GM15510 (cell line): ENCODE results near the gene PIK3IP1.

Source experiments
- POLR2A ChIP-seq: IDR thresholded peaks from 3 replicates; pipeline ENCODE4 v1.6.1; 2011; ENCODE audit warnings: borderline replicate concordance; ENCODE audit not compliant: insufficient read length; ENCODE audit errors: extremely low read depth

PIK3IP1 gene

GRCh38 chr22:31278151-31278621 is 14.1 kb downstream of the PIK3IP1 start:
- no peak for TF ChIP-seq POLR2A

GRCh38 chr22:31277741-31278140 is 14.5 kb downstream of the PIK3IP1 start:
- no peak for TF ChIP-seq POLR2A

- no peak for TF ChIP-seq POLR2A
Measured at GRCh38 chr22:31276426-31277167, 15.7 kb downstream of the PIK3IP1 start.

- TF ChIP-seq POLR2A, result no peak
Measured at GRCh38 chr22:31275576-31275975, 16.7 kb downstream of the PIK3IP1 start.

- no peak for TF ChIP-seq POLR2A
Measured at GRCh38 chr22:31275018-31275417, 17.3 kb downstream of the PIK3IP1 start.

GRCh38 chr22:31274017-31274416 is 18.3 kb downstream of the PIK3IP1 start:
- no peak for TF ChIP-seq POLR2A

GRCh38 chr22:31272522-31273446 is 19.5 kb downstream of the PIK3IP1 start:
- no peak for TF ChIP-seq POLR2A

GRCh38 chr22:31271485-31271884 is 20.8 kb downstream of the PIK3IP1 start:
- no peak for TF ChIP-seq POLR2A

GRCh38 chr22:31271026-31271425 is 21.3 kb downstream of the PIK3IP1 start:
- no peak for TF ChIP-seq POLR2A

- no peak for TF ChIP-seq POLR2A
Measured at GRCh38 chr22:31269892-31270579, 22.3 kb downstream of the PIK3IP1 start.

GRCh38 chr22:31268281-31268680 is 24.0 kb downstream of the PIK3IP1 start:
- TF ChIP-seq POLR2A, result no peak

GRCh38 chr22:31263896-31264640 is 28.2 kb downstream of the PIK3IP1 start:
- TF ChIP-seq POLR2A, result no peak

- TF ChIP-seq POLR2A, result no peak
Measured at GRCh38 chr22:31262312-31263133, 29.8 kb downstream of the PIK3IP1 start.
